ENCODE results near the gene PHKA2.

DNA sequence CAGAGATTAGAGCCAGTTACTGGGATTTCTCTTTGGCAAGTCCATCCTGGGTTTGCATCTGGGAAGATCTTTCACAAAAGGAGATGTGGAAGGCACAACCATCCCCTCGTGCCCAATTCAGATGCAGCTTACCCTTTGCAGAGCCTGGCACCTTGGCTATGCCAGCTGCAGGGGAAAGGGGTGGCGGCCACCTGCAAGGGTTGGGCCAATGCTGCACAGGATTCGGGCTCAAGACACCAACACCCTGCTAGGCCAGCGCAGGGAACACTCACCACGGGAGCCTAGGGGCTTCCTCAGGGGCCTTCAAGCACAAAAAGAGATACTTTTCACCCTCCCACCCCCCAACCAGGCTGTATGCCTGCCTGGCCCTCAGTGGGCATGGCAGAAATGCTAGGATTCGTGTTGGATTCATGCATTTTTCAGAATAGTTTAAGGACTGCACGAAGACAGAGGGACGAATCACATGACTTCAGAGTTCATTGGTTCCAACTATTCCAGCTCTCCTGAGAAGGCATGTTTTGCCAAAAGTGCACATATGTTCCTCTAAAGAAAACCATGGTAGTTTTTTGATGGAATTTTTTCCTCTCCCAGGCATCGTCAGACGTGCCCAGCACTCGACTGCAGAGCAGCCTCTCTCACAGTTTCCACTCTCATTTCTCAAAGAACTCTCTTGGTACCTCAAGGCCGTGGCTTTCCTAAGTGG, 94.4 kb downstream of the PHKA2 start:
- TF ChIP-seq RCOR1 (conservative IDR thresholded peaks at IDR 0.05; ENCODE audit: low read depth, low read length), result no peak
- TF ChIP-seq, protein P1, sequence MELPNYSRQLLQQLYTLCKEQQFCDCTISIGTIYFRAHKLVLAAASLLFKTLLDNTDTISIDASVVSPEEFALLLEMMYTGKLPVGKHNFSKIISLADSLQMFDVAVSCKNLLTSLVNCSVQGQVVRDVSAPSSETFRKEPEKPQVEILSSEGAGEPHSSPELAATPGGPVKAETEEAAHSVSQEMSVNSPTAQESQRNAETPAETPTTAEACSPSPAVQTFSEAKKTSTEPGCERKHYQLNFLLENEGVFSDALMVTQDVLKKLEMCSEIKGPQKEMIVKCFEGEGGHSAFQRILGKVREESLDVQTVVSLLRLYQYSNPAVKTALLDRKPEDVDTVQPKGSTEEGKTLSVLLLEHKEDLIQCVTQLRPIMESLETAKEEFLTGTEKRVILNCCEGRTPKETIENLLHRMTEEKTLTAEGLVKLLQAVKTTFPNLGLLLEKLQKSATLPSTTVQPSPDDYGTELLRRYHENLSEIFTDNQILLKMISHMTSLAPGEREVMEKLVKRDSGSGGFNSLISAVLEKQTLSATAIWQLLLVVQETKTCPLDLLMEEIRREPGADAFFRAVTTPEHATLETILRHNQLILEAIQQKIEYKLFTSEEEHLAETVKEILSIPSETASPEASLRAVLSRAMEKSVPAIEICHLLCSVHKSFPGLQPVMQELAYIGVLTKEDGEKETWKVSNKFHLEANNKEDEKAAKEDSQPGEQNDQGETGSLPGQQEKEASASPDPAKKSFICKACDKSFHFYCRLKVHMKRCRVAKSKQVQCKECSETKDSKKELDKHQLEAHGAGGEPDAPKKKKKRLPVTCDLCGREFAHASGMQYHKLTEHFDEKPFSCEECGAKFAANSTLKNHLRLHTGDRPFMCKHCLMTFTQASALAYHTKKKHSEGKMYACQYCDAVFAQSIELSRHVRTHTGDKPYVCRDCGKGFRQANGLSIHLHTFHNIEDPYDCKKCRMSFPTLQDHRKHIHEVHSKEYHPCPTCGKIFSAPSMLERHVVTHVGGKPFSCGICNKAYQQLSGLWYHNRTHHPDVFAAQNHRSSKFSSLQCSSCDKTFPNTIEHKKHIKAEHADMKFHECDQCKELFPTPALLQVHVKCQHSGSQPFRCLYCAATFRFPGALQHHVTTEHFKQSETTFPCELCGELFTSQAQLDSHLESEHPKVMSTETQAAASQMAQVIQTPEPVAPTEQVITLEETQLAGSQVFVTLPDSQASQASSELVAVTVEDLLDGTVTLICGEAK (IDR thresholded peaks at IDR 0.05; ENCODE audit: borderline replicate concordance), result no peak
- TF ChIP-seq CBX3 (IDR thresholded peaks at IDR 0.05; ENCODE audit: borderline replicate concordance, low read depth), result no peak

All from GM12878 (cell line).